Lower leg skin (tissue), 4 donors: ENCODE measurements around the gene ERG28. TPM values are rescaled to one million over a fixed set of nuclear protein-coding genes. Genes with fewer than 3 reads are reported as not detected.

Experiments used
- DNase-seq, 2 donors: peaks; one replicate each; pipeline ENCODE4 v3.0.0-alpha.2; 2019; ENCODE audit warnings: low spot score in 2 of 2
- H3K4me3 ChIP-seq: fragments of 200-600 bp; sonication (generic); 2 replicates; pipeline ENCODE4 v1.5.1; 2017; ENCODE audit warnings: mild to moderate bottlenecking, low read depth; ENCODE audit not compliant: poor library complexity, severe bottlenecking
- CTCF ChIP-seq, 3 donors: fragments of 450-650 bp; IDR thresholded peaks; one replicate each; pipeline ENCODE4 v1.5.1; 2016; ENCODE audit warnings: antibody characterized with exemption in 3 of 3, mild to moderate bottlenecking in 3 of 3, moderate library complexity in 2 of 3
- POLR2A ChIP-seq, 2 donors: fragments of 450-650 bp; IDR thresholded peaks; one replicate each; pipeline ENCODE4 v1.6.1; 2016 to 2017; ENCODE audit warnings: antibody characterized with exemption in 2 of 2, mild to moderate bottlenecking in 1 of 2, moderate library complexity in 1 of 2
- WGBS, 2 donors: methylation state at CpG; one replicate each; pipeline ENCODE4 v1.1.5; 2018; 5-methylcytosine and 5-hydroxymethylcytosine counted together
- intact Hi-C: fragments of 100-400 bp; cut with DNase I; formaldehyde crosslinking; loops from one replicate; pipeline ENCODE4 v1.15.0; 2023; ENCODE audit warnings: low total_unique reads
- total RNA-seq, 4 donors: library from RNA; depleted of rRNA; stranded (reverse); fragments of >200 nt; gene quantifications; one replicate each; pipeline ENCODE4 v1.1.0, GENCODE V29; 2016

Gene ERG28
- total RNA-seq, 4 donors from 2014 or later: 11.7 to 14.2 (median 12.2) TPM

GRCh38 chr14:75630695-75631452 is 29.8 kb downstream of the ERG28 start:
- intact Hi-C loops: no loop called here
- 72 to 77% methylated on average over 6 of the region's 6 CpGs for WGBS, 2 donors
- no peak for TF ChIP-seq CTCF (IDR thresholded peaks at IDR 0.05)
- no peak for TF ChIP-seq POLR2A (IDR thresholded peaks at IDR 0.05)
- H3K4me3 ChIP-seq: no peak overlapping the region
- DNase-seq: no peak

GRCh38 chr14:75628816-75629215 is 31.9 kb downstream of the ERG28 start:
- no peak for DNase-seq
- H3K4me3 ChIP-seq: no peak overlapping the region
- TF ChIP-seq CTCF (IDR thresholded peaks at IDR 0.05) (no peak), POLR2A (IDR thresholded peaks at IDR 0.05) (no peak)
- intact Hi-C loops: no loop called here
- WGBS, 2 donors: 82 to 90% methylated on average over 3 of the region's 3 CpGs

DNA sequence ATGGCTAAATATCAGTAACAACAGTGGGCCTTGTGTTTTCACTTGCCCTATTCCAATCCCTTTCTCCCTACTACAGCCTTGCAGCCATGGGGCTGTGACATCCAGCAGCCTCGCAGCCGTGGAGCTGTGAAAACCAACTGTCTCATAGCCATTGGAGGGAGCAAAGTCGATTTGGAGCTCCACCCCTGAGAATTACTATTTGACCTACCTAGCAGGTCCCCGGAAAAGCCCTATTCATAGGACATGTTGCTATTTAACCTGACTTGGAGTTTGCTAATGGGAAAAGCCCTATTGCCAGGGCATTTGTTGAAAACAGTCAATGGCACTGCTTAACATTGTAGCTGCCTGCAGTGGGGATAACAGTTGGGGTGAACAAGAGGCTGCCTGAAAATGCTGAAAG is 33.3 kb downstream of the ERG28 start:
- 85 to 86% methylated on average over 4 of the region's 4 CpGs for WGBS, 2 donors
- H3K4me3 ChIP-seq: no peak overlapping the region
- intact Hi-C loops: no loop called here

DNA sequence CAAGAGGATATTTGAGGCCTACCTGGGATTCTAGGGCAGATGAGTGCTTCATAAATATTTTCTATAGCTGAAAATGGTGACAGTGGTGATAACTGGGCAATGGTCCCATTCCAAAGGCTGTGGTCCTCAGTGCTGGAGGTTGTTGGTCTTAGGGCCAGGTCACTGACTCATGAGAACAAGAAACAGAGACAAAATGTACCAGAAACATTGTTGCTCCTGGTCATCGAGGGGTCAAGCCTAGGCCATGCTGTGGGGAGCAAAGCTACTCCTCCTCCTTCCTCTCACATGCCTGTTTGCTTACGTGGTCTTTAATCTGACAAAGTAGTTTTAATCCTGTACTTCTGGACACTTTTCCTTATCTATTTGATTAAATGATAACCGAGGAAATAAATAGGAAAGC is 33.8 kb downstream of the ERG28 start:
- TF ChIP-seq POLR2A (IDR thresholded peaks at IDR 0.05) (no peak), CTCF (IDR thresholded peaks at IDR 0.05) (no peak)
- no peak for DNase-seq
- no peak overlapping the region for H3K4me3 ChIP-seq
- intact Hi-C loops: no loop called here
- WGBS, 2 donors: 75 to 80% methylated on average over 3 of the region's 3 CpGs

More for the DNA sequence above, 33.3 kb downstream of the ERG28 start:
- TF ChIP-seq POLR2A (IDR thresholded peaks at IDR 0.05) (no peak), CTCF (IDR thresholded peaks at IDR 0.05) (no peak)
- no peak for DNase-seq

GRCh38 chr14:75626396-75626795 is 34.3 kb downstream of the ERG28 start:
- TF ChIP-seq CTCF (IDR thresholded peaks at IDR 0.05) (no peak), POLR2A (IDR thresholded peaks at IDR 0.05) (no peak)
- DNase-seq: no peak
- intact Hi-C loops: no loop called here
- WGBS, 2 donors: 94 to 96% methylated on average over 3 of the region's 3 CpGs
- H3K4me3 ChIP-seq: no peak overlapping the region

- TF ChIP-seq CTCF (IDR thresholded peaks at IDR 0.05): no peak
- no peak for TF ChIP-seq POLR2A (IDR thresholded peaks at IDR 0.05)
- WGBS, 2 donors: 71 to 87% methylated on average over 3 of the region's 3 CpGs
- H3K4me3 ChIP-seq: no peak overlapping the region
- no peak for DNase-seq
- intact Hi-C loops: no loop called here
Measured at GRCh38 chr14:75625034-75625433, 35.6 kb downstream of the ERG28 start.
